ENCODE results near the gene CMSS1. TPM values are rescaled to one million over a fixed set of nuclear protein-coding genes. Genes with fewer than 3 reads are reported as not detected.
A peak's percentile ranks its signal among the peaks of the same experiment; 100 is the strongest.

CMSS1 gene
- total and polyA plus RNA-seq, 2 of the 13 experiments (the other 11 are each of a cell fraction or from before 2014, with no cell fraction given), result 6.4 to 48.7 TPM

- TF ChIP-seq, protein P1, sequence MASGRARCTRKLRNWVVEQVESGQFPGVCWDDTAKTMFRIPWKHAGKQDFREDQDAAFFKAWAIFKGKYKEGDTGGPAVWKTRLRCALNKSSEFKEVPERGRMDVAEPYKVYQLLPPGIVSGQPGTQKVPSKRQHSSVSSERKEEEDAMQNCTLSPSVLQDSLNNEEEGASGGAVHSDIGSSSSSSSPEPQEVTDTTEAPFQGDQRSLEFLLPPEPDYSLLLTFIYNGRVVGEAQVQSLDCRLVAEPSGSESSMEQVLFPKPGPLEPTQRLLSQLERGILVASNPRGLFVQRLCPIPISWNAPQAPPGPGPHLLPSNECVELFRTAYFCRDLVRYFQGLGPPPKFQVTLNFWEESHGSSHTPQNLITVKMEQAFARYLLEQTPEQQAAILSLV (CRISPR knock-in tag; IDR thresholded peaks at IDR 0.05; ENCODE audit: borderline replicate concordance), result peak; percentile 88; the same call in 1 of the 2 replicates
- TF ChIP-seq MTA1 (CRISPR knock-in tag; IDR thresholded peaks at IDR 0.05; ENCODE audit: borderline replicate concordance) (peak; percentile 79; the same call in 1 of the 2 replicates), ZFP41 (CRISPR knock-in tag; IDR thresholded peaks at IDR 0.05; ENCODE audit: borderline replicate concordance) (no peak), ZBTB43 (CRISPR knock-in tag; conservative IDR thresholded peaks at IDR 0.05) (peak; percentile 92), SOX13 (IDR thresholded peaks at IDR 0.05) (no peak), SOX13 (CRISPR knock-in tag; conservative IDR thresholded peaks at IDR 0.05 in 1 of 2, IDR thresholded peaks at IDR 0.05 in 1 of 2) (peak in 1 of 2 experiments; percentile 46; a peak in 1 of 4 replicates), KLF6 (CRISPR knock-in tag; IDR thresholded peaks at IDR 0.05) (peak; percentile 98), ESRRA (CRISPR knock-in tag; IDR thresholded peaks at IDR 0.05; ENCODE audit: low read depth) (peak; percentile 55), HNRNPK (IDR thresholded peaks at IDR 0.05; ENCODE audit: low read depth, low read length, poor library complexity, severe bottlenecking) (no peak), RBM39 (IDR thresholded peaks at IDR 0.05; ENCODE audit: low read depth, low read length, poor library complexity, severe bottlenecking) (peak; percentile 83), RERE (CRISPR knock-in tag; IDR thresholded peaks at IDR 0.05; ENCODE audit: low read depth) (no peak), SIN3A (IDR thresholded peaks at IDR 0.05; ENCODE audit: borderline replicate concordance, low read depth, low read length) (peak; percentile 88; the same call in 1 of the 2 replicates), RARG (CRISPR knock-in tag; IDR thresholded peaks at IDR 0.05; ENCODE audit: low read depth) (0 out of 2 replicates have a peak, but pooled peaks have one; percentile 50)
- TF ChIP-seq, protein P2, sequence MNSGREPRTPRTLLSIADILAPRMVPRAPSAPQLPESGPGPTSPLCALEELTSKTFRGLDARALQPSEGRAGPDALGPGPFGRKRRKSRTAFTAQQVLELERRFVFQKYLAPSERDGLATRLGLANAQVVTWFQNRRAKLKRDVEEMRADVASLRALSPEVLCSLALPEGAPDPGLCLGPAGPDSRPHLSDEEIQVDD (CRISPR knock-in tag; IDR thresholded peaks at IDR 0.05; ENCODE audit: borderline replicate concordance), result 0 out of 2 replicates have a peak, but pooled peaks have one; percentile 36
Measured at GRCh38 chr3:99875929-99876841, 58.5 kb downstream of the CMSS1 start (continued).

Data from HepG2 (cell line).